ENCODE results near the gene LHFPL3. TPM values are rescaled to one million over a fixed set of nuclear protein-coding genes. Genes with fewer than 3 reads are reported as not detected.
"Not testable (repeated sequence)": the region's sequence is repeated elsewhere in the genome, so short reads cannot be mapped to it uniquely, and the experiment has no call there.

LHFPL3 gene
- total RNA-seq (2014; rRNA removed; shearing (Covaris generic); ENCODE audit: low replicate concordance): not detected in 2 replicates

DNA sequence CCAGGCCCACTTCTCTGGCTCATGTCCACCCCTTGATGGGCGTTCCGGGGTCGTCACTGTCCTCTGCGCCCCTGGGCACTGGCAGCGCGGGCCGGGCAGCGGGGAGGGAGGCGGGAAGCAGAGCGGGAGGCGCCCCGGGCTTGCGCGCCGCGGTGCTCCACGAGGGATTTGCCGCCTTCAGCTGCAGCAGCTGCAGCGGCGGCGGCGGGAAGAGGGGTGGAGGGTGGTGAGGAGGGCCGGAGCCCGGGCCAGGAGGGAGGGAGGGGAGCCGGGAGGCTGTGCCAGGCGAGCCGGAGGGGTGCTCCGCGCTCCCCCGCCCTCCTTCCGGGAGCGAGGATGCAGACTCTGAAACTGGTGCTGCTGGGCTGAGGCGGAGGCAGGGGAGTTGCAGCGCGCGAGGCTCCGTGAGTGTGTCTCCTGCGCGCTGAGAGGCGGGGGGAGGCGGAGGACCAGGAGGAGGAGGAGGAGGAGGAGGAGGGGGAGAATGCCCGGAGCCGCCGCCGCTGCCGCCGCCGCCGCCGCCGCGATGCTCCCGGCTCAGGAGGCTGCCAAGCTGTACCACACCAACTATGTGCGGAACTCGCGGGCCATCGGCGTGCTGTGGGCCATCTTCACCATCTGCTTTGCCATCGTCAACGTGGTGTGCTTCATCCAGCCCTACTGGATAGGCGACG is at the start of gene LHFPL3:
Gene LHFPL3 (plus strand): TSS at position 308 of the 674 bp plus-strand sequence.
- Histone ChIP-seq H3K27me3 (ENCODE audit: low read length) (no peaks in the 10 kb centered on the region), H3K27ac (ENCODE audit: low read length) (no peak within 1 kb of the TSS), H3K4me1 (ENCODE audit: low read length) (no peaks in the 10 kb centered on the region), H2AFZ (ENCODE audit: low read length) (no peak within 1 kb of the TSS), H3K4me2 (ENCODE audit: low read depth, low read length, poor library complexity, severe bottlenecking) (no peak within 1 kb of the TSS), H3K36me3 (ENCODE audit: insufficient read depth, low read length) (no peaks in the 10 kb centered on the region), H3K9ac (ENCODE audit: low read length) (no peak within 1 kb of the TSS), H3K4me3 (ENCODE audit: low read length) (no peak within 1 kb of the TSS), H4K20me1 (ENCODE audit: insufficient read depth, low read depth, low read length) (no peaks in the 10 kb centered on the region), H3K9me2 (replicated peaks; ENCODE audit: insufficient read depth, low read length) (no peaks in the 10 kb centered on the region), H3K79me2 (ENCODE audit: low read length) (no peaks in the 10 kb centered on the region), H3K9me3 (ENCODE audit: low read length) (no peaks in the 10 kb centered on the region)
- no peak for DNase-seq

DNA sequence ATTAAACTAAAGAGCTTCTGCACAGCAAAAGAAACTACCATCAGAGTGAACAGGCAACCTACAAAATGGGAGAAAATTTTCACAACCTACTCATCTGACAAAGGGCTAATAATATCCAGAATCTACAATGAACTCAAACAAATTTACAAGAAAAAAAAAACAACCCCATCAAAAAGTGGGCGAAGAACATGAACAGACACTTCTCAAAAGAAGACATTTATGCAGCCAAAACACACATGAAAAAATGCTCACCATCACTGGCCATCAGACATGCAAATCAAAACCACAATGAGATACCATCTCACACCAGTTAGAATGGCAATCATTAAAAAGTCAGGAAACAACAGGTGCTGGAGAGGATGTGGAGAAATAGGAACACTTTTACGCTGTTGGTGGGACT is 46.7 kb upstream of the LHFPL3 start:
- not testable (repeated sequence) for H3K9me3 ChIP-seq (ENCODE audit: low read length); H3K9me2 ChIP-seq (replicated peaks; ENCODE audit: insufficient read depth, low read length); H3K9ac ChIP-seq (ENCODE audit: low read length); H3K4me2 ChIP-seq (ENCODE audit: low read depth, low read length, poor library complexity, severe bottlenecking); H4K20me1 ChIP-seq (ENCODE audit: insufficient read depth, low read depth, low read length); DNase-seq; H3K4me3 ChIP-seq (ENCODE audit: low read length); H3K36me3 ChIP-seq (ENCODE audit: insufficient read depth, low read length); H3K27me3 ChIP-seq (ENCODE audit: low read length); H3K79me2 ChIP-seq (ENCODE audit: low read length); H2AFZ ChIP-seq (ENCODE audit: low read length); H3K27ac ChIP-seq (ENCODE audit: low read length); H3K4me1 ChIP-seq (ENCODE audit: low read length)

DNA sequence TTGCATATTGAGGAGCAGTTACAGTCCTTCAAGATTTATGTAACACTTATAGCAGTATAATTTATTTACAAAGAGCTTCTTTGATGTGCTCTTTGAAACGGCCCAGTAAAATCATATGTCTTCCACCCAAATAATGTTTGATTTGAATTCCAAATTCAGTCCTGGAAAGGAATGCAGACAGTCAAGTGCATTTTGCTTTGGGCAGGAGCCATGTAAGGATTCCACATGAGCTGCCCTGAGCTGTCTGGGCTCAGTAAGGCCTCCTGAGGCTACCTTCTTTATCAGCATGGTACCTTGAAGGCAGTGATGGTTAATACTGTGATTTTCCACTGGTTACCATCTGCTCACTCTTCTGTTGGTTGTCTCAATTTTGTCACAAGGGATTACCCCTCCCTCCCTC is 41.6 kb upstream of the LHFPL3 start:
- no peaks in the 10 kb centered on the region for H3K9me3 ChIP-seq (ENCODE audit: low read length)
- no peaks in the 10 kb centered on the region for H3K79me2 ChIP-seq (ENCODE audit: low read length)
- H4K20me1 ChIP-seq (ENCODE audit: insufficient read depth, low read depth, low read length): no peaks in the 10 kb centered on the region
- H3K4me3 ChIP-seq (ENCODE audit: low read length): no peak overlapping the region
- no peak for DNase-seq
- H2AFZ ChIP-seq (ENCODE audit: low read length): no peak overlapping the region
- no peak overlapping the region for H3K27ac ChIP-seq (ENCODE audit: low read length)
- H3K36me3 ChIP-seq (ENCODE audit: insufficient read depth, low read length): no peaks in the 10 kb centered on the region
- H3K4me2 ChIP-seq (ENCODE audit: low read depth, low read length, poor library complexity, severe bottlenecking): no peak overlapping the region
- H3K4me1 ChIP-seq (ENCODE audit: low read length): no peaks in the 10 kb centered on the region
- H3K9ac ChIP-seq (ENCODE audit: low read length): no peak overlapping the region
- no peaks in the 10 kb centered on the region for H3K9me2 ChIP-seq (replicated peaks; ENCODE audit: insufficient read depth, low read length)
- H3K27me3 ChIP-seq (ENCODE audit: low read length): no peaks in the 10 kb centered on the region

DNA sequence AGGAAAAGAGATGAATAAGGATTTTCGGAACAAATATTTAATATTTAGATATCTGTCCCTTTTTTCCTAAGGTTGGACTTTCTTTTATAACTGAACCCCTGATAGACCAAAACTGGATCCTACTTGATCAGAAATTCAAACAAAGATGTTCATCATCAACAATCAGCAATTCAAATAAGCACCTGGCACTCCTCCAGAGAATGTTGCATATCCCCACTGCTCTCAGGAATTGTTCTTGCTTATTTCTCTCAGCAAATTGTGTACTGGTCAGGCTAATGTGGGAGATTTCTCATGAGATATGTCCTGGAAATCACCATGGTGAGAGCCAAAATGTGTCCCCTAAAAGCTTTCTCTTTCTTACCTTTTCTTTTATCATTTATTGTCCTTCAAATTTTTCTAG is 40.3 kb upstream of the LHFPL3 start:
- Histone ChIP-seq H3K4me3 (ENCODE audit: low read length) (no peak overlapping the region), H3K36me3 (ENCODE audit: insufficient read depth, low read length) (no peaks in the 10 kb centered on the region), H3K27ac (ENCODE audit: low read length) (no peak overlapping the region), H3K27me3 (ENCODE audit: low read length) (no peaks in the 10 kb centered on the region), H3K4me1 (ENCODE audit: low read length) (no peaks in the 10 kb centered on the region), H4K20me1 (ENCODE audit: insufficient read depth, low read depth, low read length) (no peaks in the 10 kb centered on the region), H3K79me2 (ENCODE audit: low read length) (no peaks in the 10 kb centered on the region), H3K9ac (ENCODE audit: low read length) (no peak overlapping the region), H2AFZ (ENCODE audit: low read length) (no peak overlapping the region), H3K9me2 (replicated peaks; ENCODE audit: insufficient read depth, low read length) (no peaks in the 10 kb centered on the region), H3K4me2 (ENCODE audit: low read depth, low read length, poor library complexity, severe bottlenecking) (no peak overlapping the region), H3K9me3 (ENCODE audit: low read length) (no peaks in the 10 kb centered on the region)
- DNase-seq: no peak

GRCh38 chr7:104294291-104294690 is 34.1 kb upstream of the LHFPL3 start:
- no peaks in the 10 kb centered on the region for H4K20me1 ChIP-seq (ENCODE audit: insufficient read depth, low read depth, low read length)
- H3K4me1 ChIP-seq (ENCODE audit: low read length): no peaks in the 10 kb centered on the region
- no peaks in the 10 kb centered on the region for H3K36me3 ChIP-seq (ENCODE audit: insufficient read depth, low read length)
- H3K4me3 ChIP-seq (ENCODE audit: low read length): no peak overlapping the region
- H3K79me2 ChIP-seq (ENCODE audit: low read length): no peaks in the 10 kb centered on the region
- no peaks in the 10 kb centered on the region for H3K9me2 ChIP-seq (replicated peaks; ENCODE audit: insufficient read depth, low read length)
- H2AFZ ChIP-seq (ENCODE audit: low read length): no peak overlapping the region
- H3K9me3 ChIP-seq (ENCODE audit: low read length): no peaks in the 10 kb centered on the region
- H3K4me2 ChIP-seq (ENCODE audit: low read depth, low read length, poor library complexity, severe bottlenecking): no peak overlapping the region
- DNase-seq: no peak
- H3K27me3 ChIP-seq (ENCODE audit: low read length): no peaks in the 10 kb centered on the region
- no peak overlapping the region for H3K27ac ChIP-seq (ENCODE audit: low read length)
- no peak overlapping the region for H3K9ac ChIP-seq (ENCODE audit: low read length)

- Histone ChIP-seq H4K20me1 (ENCODE audit: insufficient read depth, low read depth, low read length) (no peaks in the 10 kb centered on the region), H3K79me2 (ENCODE audit: low read length) (no peaks in the 10 kb centered on the region), H3K4me3 (ENCODE audit: low read length) (no peak overlapping the region), H3K9me2 (replicated peaks; ENCODE audit: insufficient read depth, low read length) (no peaks in the 10 kb centered on the region), H3K36me3 (ENCODE audit: insufficient read depth, low read length) (no peaks in the 10 kb centered on the region), H3K27me3 (ENCODE audit: low read length) (no peaks in the 10 kb centered on the region), H3K4me2 (ENCODE audit: low read depth, low read length, poor library complexity, severe bottlenecking) (no peak overlapping the region), H3K4me1 (ENCODE audit: low read length) (no peaks in the 10 kb centered on the region), H3K27ac (ENCODE audit: low read length) (no peak overlapping the region), H3K9me3 (ENCODE audit: low read length) (no peaks in the 10 kb centered on the region), H3K9ac (ENCODE audit: low read length) (no peak overlapping the region), H2AFZ (ENCODE audit: low read length) (no peak overlapping the region)
- no peak for DNase-seq
Measured at GRCh38 chr7:104296266-104296665, 32.1 kb upstream of the LHFPL3 start.

GRCh38 chr7:104296900-104297299 is 31.5 kb upstream of the LHFPL3 start:
- Histone ChIP-seq H3K9me2 (replicated peaks; ENCODE audit: insufficient read depth, low read length) (no peaks in the 10 kb centered on the region), H3K27me3 (ENCODE audit: low read length) (no peaks in the 10 kb centered on the region), H3K4me3 (ENCODE audit: low read length) (no peak overlapping the region), H3K79me2 (ENCODE audit: low read length) (no peaks in the 10 kb centered on the region), H2AFZ (ENCODE audit: low read length) (no peak overlapping the region), H3K4me2 (ENCODE audit: low read depth, low read length, poor library complexity, severe bottlenecking) (no peak overlapping the region), H3K9ac (ENCODE audit: low read length) (no peak overlapping the region), H4K20me1 (ENCODE audit: insufficient read depth, low read depth, low read length) (no peaks in the 10 kb centered on the region), H3K4me1 (ENCODE audit: low read length) (no peaks in the 10 kb centered on the region), H3K9me3 (ENCODE audit: low read length) (no peaks in the 10 kb centered on the region), H3K27ac (ENCODE audit: low read length) (no peak overlapping the region), H3K36me3 (ENCODE audit: insufficient read depth, low read length) (no peaks in the 10 kb centered on the region)
- DNase-seq: no peak

DNA sequence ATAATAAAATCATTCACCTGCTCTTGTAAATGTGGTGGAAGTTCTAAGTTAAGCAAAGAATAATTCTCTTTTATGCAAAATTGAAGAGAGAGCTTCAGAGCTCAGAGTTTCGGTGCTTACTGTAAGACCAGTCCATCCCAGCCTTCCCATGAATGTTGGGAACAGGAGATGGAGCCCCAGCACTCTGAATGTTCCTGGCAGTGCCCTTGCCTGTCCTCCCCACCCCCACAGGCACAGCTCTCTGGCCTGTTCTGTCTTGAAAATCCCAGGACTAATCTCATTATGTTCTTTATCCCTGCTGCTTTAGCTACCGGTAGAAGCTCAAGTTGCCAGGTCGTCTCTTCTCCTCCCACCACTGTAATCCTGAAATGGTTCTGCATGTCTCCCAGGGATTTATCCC is 29.1 kb upstream of the LHFPL3 start:
- H3K27ac ChIP-seq (ENCODE audit: low read length): no peak overlapping the region
- H3K4me2 ChIP-seq (ENCODE audit: low read depth, low read length, poor library complexity, severe bottlenecking): no peak overlapping the region
- no peak overlapping the region for H2AFZ ChIP-seq (ENCODE audit: low read length)
- no peak overlapping the region for H3K4me3 ChIP-seq (ENCODE audit: low read length)
- no peaks in the 10 kb centered on the region for H3K79me2 ChIP-seq (ENCODE audit: low read length)
- H3K9ac ChIP-seq (ENCODE audit: low read length): no peak overlapping the region
- DNase-seq: no peak
- H3K9me2 ChIP-seq (replicated peaks; ENCODE audit: insufficient read depth, low read length): no peaks in the 10 kb centered on the region
- no peaks in the 10 kb centered on the region for H3K36me3 ChIP-seq (ENCODE audit: insufficient read depth, low read length)
- no peaks in the 10 kb centered on the region for H4K20me1 ChIP-seq (ENCODE audit: insufficient read depth, low read depth, low read length)
- H3K4me1 ChIP-seq (ENCODE audit: low read length): no peaks in the 10 kb centered on the region
- no peaks in the 10 kb centered on the region for H3K9me3 ChIP-seq (ENCODE audit: low read length)
- H3K27me3 ChIP-seq (ENCODE audit: low read length): no peaks in the 10 kb centered on the region
